ENCODE data around the gene TMEM238. TPM values are rescaled to one million over a fixed set of nuclear protein-coding genes. Genes with fewer than 3 reads are reported as not detected.

Gene TMEM238
- total RNA-seq, 3 donors from 2014 or later: 31.4 to 84.2 (median 68.0) TPM

DNA sequence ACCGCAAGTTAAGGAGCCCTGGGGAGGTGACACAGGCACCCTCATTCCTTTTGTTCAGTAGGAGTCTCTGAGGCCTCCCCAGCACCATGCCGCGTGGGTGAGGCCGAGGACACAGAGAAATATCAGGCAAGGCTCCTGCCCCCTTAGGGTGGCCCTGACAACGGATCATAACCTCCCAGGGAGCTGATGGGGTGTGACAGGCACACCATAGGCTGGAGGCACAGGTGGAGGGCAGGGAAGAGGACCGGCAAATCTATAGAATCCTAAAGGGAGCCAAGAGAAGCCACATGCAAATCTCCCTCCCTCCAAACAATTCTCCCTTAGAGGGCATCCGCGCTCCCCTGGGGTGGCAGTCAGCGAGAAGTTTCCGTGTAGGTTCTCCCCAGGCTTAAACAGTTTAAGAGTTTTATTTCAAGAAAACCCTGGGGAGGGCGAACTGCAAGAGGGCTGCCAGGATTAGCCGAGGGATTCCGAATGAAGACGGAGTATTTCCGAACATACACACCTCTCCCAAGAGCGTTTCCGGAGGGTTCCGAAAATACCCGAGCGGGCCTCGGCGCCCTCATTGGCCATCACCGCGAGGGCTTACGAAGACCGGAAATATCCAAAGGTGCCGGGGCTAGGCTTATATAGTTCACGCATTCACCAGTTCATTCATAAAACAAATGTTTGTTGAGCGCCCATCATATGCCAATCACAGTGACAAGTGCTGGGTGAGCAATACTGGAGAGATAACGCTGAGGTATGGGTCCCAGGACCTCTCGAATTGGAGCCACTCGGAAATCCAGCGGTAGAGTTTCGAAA lies 1.0 kb upstream of the TMEM238 start:
- intact Hi-C loops (cut with DNase I, micrococcal nuclease): loop anchor here (10.0 kb wide), 2 partner anchors 80 to 90 kb away; no protein-coding TSS in a partner anchor
- peaks cover 42% of the 10 kb centered on the region for H3K4me1 ChIP-seq (ENCODE audit: low read depth)
- peak; percentile 96 to 99 (median 97) for DNase-seq
- no peaks in the 10 kb centered on the region for H3K9me3 ChIP-seq
- no peaks in the 10 kb centered on the region for H3K36me3 ChIP-seq (ENCODE audit: low read depth)
- H3K4me3 ChIP-seq: peak overlapping the region; percentile 62
- ATAC-seq: peak; percentile 81
- TF ChIP-seq, protein P1, sequence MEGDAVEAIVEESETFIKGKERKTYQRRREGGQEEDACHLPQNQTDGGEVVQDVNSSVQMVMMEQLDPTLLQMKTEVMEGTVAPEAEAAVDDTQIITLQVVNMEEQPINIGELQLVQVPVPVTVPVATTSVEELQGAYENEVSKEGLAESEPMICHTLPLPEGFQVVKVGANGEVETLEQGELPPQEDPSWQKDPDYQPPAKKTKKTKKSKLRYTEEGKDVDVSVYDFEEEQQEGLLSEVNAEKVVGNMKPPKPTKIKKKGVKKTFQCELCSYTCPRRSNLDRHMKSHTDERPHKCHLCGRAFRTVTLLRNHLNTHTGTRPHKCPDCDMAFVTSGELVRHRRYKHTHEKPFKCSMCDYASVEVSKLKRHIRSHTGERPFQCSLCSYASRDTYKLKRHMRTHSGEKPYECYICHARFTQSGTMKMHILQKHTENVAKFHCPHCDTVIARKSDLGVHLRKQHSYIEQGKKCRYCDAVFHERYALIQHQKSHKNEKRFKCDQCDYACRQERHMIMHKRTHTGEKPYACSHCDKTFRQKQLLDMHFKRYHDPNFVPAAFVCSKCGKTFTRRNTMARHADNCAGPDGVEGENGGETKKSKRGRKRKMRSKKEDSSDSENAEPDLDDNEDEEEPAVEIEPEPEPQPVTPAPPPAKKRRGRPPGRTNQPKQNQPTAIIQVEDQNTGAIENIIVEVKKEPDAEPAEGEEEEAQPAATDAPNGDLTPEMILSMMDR (IDR thresholded peaks at IDR 0.05): no peak

DNA sequence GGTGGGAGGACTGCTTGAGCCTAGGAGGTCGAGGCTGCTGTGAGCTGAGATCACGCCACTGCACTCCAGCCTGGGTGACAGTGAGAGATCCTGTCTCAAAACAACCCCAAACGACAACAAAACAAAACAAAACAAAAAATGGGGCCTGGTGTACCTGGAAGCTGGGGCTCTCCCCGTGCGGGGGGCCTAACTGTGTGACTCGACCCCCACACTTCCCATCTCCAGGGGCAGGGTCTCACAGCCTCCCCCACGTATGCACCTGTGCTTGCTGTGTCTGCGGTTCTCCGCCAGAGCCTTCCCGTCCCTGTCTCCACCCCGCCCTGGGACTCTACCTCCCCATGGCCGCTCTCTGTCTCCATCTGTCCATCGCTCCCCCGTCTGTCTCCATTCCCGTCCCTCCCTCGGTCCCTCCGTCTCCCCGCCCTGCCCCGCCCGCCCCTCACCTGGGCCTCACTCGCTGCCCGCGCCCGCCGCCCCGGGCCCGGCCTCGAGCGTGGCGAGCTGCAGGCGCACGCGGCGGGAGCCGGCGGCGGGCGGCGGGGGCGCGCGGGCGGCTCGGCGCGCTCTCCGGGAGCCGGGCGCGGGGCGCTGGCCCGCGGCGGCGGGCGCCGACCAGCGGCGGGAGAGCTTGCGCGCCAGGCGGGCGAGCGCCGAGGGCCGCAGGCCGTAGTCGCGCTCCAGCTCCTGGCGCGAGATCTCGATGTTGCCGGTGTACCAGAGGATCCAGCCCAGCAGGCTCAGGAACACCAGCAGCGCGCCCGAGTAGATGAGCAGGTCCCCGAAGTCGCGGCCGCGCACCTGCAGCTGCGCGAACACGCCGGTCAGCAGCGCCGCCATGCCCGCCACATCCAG lies 587 bp downstream of the TMEM238 start:
- Histone ChIP-seq H3K9me3 (no peaks in the 10 kb centered on the region), H3K4me3 (peak overlapping the region; percentile 62), H3K36me3 (ENCODE audit: low read depth) (no peaks in the 10 kb centered on the region), H3K4me1 (ENCODE audit: low read depth) (peaks cover 37% of the 10 kb centered on the region)
- TF ChIP-seq, protein P1 (IDR thresholded peaks at IDR 0.05): no peak
- peak; percentile 19 for ATAC-seq
- intact Hi-C loops (cut with DNase I, micrococcal nuclease): loop anchor here (10.0 kb wide), 2 partner anchors 79 to 89 kb away; no protein-coding TSS in a partner anchor
- DNase-seq: peak in 2 of 3 donors; percentile 58 to 80

GRCh38 chr19:55382522-55383054 lies 1.5 kb downstream of the TMEM238 start:
- intact Hi-C loops (cut with DNase I, micrococcal nuclease): loop anchor here (10.0 kb wide), 2 partner anchors 78 to 88 kb away; no protein-coding TSS in a partner anchor
- no peaks in the 10 kb centered on the region for H3K36me3 ChIP-seq (ENCODE audit: low read depth)
- DNase-seq (no peak), ATAC-seq (no peak)
- peaks cover 28% of the 10 kb centered on the region for H3K4me1 ChIP-seq (ENCODE audit: low read depth)
- H3K4me3 ChIP-seq: no peak overlapping the region
- no peaks in the 10 kb centered on the region for H3K9me3 ChIP-seq
- TF ChIP-seq, protein P1 (IDR thresholded peaks at IDR 0.05): no peak

DNA sequence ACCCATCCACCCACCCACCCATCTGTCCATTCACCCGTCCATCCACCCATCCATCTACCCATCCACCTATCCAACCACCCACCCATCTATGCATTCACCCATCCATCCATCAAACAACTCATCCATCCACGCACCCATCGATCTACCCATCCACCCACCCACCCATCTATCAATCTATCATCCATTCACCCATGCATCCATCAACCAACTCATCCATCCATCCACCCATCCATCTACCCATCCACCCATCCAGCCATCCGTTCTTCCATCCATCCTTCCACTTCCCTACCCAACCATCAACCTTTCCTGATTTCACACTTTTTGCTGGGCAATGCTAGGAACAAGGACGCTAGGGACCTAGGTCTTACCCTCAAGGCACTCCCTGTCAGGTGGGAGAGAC lies 2.1 kb downstream of the TMEM238 start:
- DNase-seq: no peak
- Histone ChIP-seq H3K9me3 (no peaks in the 10 kb centered on the region), H3K36me3 (ENCODE audit: low read depth) (no peaks in the 10 kb centered on the region), H3K4me1 (ENCODE audit: low read depth) (peaks cover 22% of the 10 kb centered on the region), H3K4me3 (no peak overlapping the region)
- ATAC-seq: no peak
- intact Hi-C loops (cut with DNase I, micrococcal nuclease): loop anchor here (10.0 kb wide), 2 partner anchors 77 to 87 kb away; no protein-coding TSS in a partner anchor
- TF ChIP-seq, protein P1 (IDR thresholded peaks at IDR 0.05): no peak

DNA sequence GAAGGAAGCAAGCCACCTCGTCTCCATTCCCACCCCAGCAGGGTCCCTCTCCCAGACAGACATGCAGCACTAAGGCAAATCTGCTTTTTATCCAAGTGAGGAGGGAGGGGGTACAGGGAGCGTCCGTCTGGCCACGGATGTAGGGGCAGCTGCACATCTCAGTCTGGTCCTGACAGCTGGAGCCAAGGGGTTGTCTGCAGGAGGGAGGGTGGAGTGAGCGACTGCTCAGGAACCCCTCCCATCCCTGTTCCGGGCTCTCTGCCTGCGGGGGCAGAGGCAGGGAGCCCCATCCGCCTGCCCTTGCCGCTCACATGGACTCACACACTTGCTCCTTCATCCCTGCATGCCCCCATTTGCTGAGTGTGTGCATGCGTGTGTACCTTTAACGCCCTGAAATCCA lies 4.9 kb downstream of the TMEM238 start:
- DNase-seq (no peak), ATAC-seq (no peak)
- peaks cover 10% of the 10 kb centered on the region for H3K4me1 ChIP-seq (ENCODE audit: low read depth)
- no peaks in the 10 kb centered on the region for H3K9me3 ChIP-seq
- intact Hi-C loops (cut with DNase I, micrococcal nuclease): no loop called here
- H3K36me3 ChIP-seq (ENCODE audit: low read depth): no peaks in the 10 kb centered on the region
- H3K4me3 ChIP-seq: no peak overlapping the region
- TF ChIP-seq, protein P1 (IDR thresholded peaks at IDR 0.05): no peak
